Measurements from ENCODE around the gene KIAA1328.

KIAA1328 gene

DNA sequence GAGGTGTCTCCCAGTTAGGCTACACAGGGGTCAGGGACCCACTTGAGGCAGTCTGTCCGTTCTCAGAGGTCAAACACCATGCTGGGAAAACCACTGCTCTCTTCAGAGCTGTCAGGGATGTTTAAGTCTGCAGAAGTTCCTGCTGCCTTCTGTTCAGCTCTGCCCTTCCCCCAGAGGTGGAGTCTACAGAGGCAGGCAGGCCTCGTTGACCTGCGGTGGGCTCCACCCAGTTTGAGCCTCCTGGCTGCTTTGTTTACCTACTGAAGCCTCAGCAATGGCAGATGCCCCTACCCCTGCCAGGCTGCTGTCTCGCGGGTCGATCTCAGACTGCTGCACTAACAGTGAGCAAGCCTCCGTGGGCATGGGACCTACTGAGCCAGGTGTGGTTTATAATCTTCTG is 390.3 kb downstream of the KIAA1328 start:
- Histone ChIP-seq H2AFZ (ENCODE audit: low read depth, low read length, severe bottlenecking) (no peak overlapping the region), H4K20me1 (ENCODE audit: low read depth, low read length) (no peaks in the 10 kb centered on the region), H3K27me3 (ENCODE audit: low read length) (no peaks in the 10 kb centered on the region), H3K79me2 (ENCODE audit: insufficient read depth, low read length) (no peaks in the 10 kb centered on the region), H3K4me2 (ENCODE audit: low read depth, low read length, poor library complexity, severe bottlenecking) (no peak overlapping the region), H3K9ac (ENCODE audit: low read length) (no peak overlapping the region), H3K9me2 (replicated peaks; ENCODE audit: insufficient read depth, low read length) (no peaks in the 10 kb centered on the region), H3K27ac (ENCODE audit: low read depth, low read length) (no peak overlapping the region), H3K4me3 (ENCODE audit: insufficient read depth, low read length, poor library complexity, severe bottlenecking) (no peak overlapping the region), H3K36me3 (ENCODE audit: low read length) (no peaks in the 10 kb centered on the region), H3K9me3 (ENCODE audit: insufficient read depth, low read length) (no peaks in the 10 kb centered on the region), H3F3A (ENCODE audit: insufficient read depth) (no peaks in the 10 kb centered on the region)
- TF ChIP-seq, protein P1, sequence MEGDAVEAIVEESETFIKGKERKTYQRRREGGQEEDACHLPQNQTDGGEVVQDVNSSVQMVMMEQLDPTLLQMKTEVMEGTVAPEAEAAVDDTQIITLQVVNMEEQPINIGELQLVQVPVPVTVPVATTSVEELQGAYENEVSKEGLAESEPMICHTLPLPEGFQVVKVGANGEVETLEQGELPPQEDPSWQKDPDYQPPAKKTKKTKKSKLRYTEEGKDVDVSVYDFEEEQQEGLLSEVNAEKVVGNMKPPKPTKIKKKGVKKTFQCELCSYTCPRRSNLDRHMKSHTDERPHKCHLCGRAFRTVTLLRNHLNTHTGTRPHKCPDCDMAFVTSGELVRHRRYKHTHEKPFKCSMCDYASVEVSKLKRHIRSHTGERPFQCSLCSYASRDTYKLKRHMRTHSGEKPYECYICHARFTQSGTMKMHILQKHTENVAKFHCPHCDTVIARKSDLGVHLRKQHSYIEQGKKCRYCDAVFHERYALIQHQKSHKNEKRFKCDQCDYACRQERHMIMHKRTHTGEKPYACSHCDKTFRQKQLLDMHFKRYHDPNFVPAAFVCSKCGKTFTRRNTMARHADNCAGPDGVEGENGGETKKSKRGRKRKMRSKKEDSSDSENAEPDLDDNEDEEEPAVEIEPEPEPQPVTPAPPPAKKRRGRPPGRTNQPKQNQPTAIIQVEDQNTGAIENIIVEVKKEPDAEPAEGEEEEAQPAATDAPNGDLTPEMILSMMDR (IDR thresholded peaks at IDR 0.05; ENCODE audit: insufficient read depth, low read length, poor library complexity, severe bottlenecking), result no peak
- no peak for TF ChIP-seq EZH2phosphoT487 (conservative IDR thresholded peaks at IDR 0.05; ENCODE audit: low read length)

DNA sequence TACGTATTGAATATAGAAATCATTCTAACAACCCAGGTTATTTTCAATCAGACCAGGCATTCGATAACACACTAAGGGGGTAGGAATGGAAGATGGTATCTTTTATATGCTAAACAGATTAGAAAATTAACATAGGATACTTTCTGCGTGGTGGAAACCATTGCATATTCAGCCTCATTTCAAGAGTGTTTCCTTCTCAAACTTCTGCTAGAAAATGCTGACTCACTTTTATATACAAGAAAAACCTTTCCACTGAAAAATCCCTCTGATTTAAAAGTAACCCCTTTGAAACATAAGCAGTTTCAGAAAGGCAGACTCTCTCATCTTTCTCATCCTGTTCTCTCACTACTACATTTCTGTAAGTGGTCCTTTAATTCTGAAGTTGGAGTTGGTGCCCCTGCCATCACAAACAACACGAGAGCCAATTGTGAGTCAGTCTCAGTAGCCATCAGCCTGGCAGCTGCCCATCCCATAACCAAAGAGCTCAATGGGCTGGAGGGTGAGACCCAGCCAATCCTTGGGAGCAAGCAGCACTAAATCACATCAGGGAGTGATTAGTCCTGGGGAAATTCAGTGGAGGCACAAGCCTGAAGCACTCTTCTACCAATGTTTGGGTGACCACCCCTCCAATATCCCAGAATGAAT is 393.5 kb downstream of the KIAA1328 start:
- Histone ChIP-seq H3F3A (ENCODE audit: insufficient read depth) (no peaks in the 10 kb centered on the region), H3K79me2 (ENCODE audit: insufficient read depth, low read length) (no peaks in the 10 kb centered on the region), H3K4me3 (ENCODE audit: insufficient read depth, low read length, poor library complexity, severe bottlenecking) (no peak overlapping the region)

DNA sequence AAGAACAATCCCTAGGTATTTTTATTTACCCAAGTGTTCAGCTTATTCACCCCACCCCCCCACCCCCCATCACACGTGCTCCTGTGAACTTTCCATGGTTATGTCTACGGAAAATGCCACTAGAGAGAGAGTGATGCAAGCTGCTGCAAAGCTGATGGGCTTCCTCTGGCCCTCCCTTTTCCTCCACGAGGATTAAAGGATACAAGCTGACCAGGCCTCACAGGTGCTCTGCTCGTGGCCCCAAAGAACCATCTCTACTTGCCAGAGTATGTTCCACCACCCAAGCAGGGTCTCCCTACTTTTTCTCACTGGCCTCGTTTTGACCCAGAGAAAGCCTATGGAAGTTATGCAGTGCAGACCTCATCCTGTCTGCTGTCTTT is 394.1 kb downstream of the KIAA1328 start:
- Histone ChIP-seq H3F3A (ENCODE audit: insufficient read depth) (no peaks in the 10 kb centered on the region), H3K79me2 (ENCODE audit: insufficient read depth, low read length) (no peaks in the 10 kb centered on the region), H3K4me2 (ENCODE audit: low read depth, low read length, poor library complexity, severe bottlenecking) (no peak overlapping the region), H4K20me1 (ENCODE audit: low read depth, low read length) (no peaks in the 10 kb centered on the region), H3K27me3 (ENCODE audit: low read length) (no peaks in the 10 kb centered on the region), H3K27ac (ENCODE audit: low read depth, low read length) (no peak overlapping the region), H3K9me3 (ENCODE audit: insufficient read depth, low read length) (no peaks in the 10 kb centered on the region), H3K9me2 (replicated peaks; ENCODE audit: insufficient read depth, low read length) (no peaks in the 10 kb centered on the region), H3K4me3 (ENCODE audit: insufficient read depth, low read length, poor library complexity, severe bottlenecking) (no peak overlapping the region), H3K36me3 (ENCODE audit: low read length) (no peaks in the 10 kb centered on the region), H3K9ac (ENCODE audit: low read length) (no peak overlapping the region), H2AFZ (ENCODE audit: low read depth, low read length, severe bottlenecking) (no peak overlapping the region)
- TF ChIP-seq, protein P1 (IDR thresholded peaks at IDR 0.05; ENCODE audit: insufficient read depth, low read length, poor library complexity, severe bottlenecking), result no peak
- TF ChIP-seq EZH2phosphoT487 (conservative IDR thresholded peaks at IDR 0.05; ENCODE audit: low read length), result no peak

More for the DNA sequence above, 393.5 kb downstream of the KIAA1328 start:
- Histone ChIP-seq H3K9me3 (ENCODE audit: insufficient read depth, low read length) (no peaks in the 10 kb centered on the region), H3K36me3 (ENCODE audit: low read length) (no peaks in the 10 kb centered on the region), H3K9me2 (replicated peaks; ENCODE audit: insufficient read depth, low read length) (no peaks in the 10 kb centered on the region), H3K9ac (ENCODE audit: low read length) (no peak overlapping the region), H2AFZ (ENCODE audit: low read depth, low read length, severe bottlenecking) (no peak overlapping the region), H3K4me2 (ENCODE audit: low read depth, low read length, poor library complexity, severe bottlenecking) (no peak overlapping the region), H4K20me1 (ENCODE audit: low read depth, low read length) (no peaks in the 10 kb centered on the region), H3K27me3 (ENCODE audit: low read length) (no peaks in the 10 kb centered on the region), H3K27ac (ENCODE audit: low read depth, low read length) (no peak overlapping the region)
- TF ChIP-seq, protein P1 (IDR thresholded peaks at IDR 0.05; ENCODE audit: insufficient read depth, low read length, poor library complexity, severe bottlenecking), result no peak
- no peak for TF ChIP-seq EZH2phosphoT487 (conservative IDR thresholded peaks at IDR 0.05; ENCODE audit: low read length)
